Keratinocyte (primary cell): Measurements from ENCODE around the gene SIK2. TPM values are rescaled to one million over a fixed set of nuclear protein-coding genes. Genes with fewer than 3 reads are reported as not detected.

Experiments
- DNase-seq: peaks from one replicate; pipeline ENCODE4 v3.0.0-alpha.2; 2011; ENCODE audit warnings: low read depth, missing footprints, low spot score
- FAIRE-seq: peaks from 2 replicates; lab custom pipeline; 2011; peaks lifted over from hg19 to GRCh38; lab: Jason Lieb, UNC
- H2AFZ ChIP-seq: 2 replicates; pipeline ENCODE4 v1.6.0; 2012; ENCODE audit warnings: low read length, control low read depth, inconsistent platforms; ENCODE audit not compliant: control insufficient read depth
- H3K27ac ChIP-seq: 2 replicates; pipeline ENCODE4 v1.5.1; 2011; ENCODE audit warnings: low read length; ENCODE audit not compliant: control insufficient read depth, insufficient read depth
- H3K27me3 ChIP-seq: 3 replicates; pipeline ENCODE4 v1.6.0; 2011; ENCODE audit warnings: low read length; ENCODE audit not compliant: control insufficient read depth, insufficient read depth; ENCODE audit errors: extremely low read depth
- H3K36me3 ChIP-seq, 2 experiments: 2 replicates in 1 of 2; 3 replicates in 1 of 2; pipeline ENCODE4 v1.5.1; 2011; ENCODE audit warnings: low read length in 2 of 2, mild to moderate bottlenecking in 1 of 2; ENCODE audit not compliant: control insufficient read depth in 2 of 2, insufficient read depth in 2 of 2; ENCODE audit errors: extremely low read depth in 1 of 2
- H3K4me1 ChIP-seq: 3 replicates; pipeline ENCODE4 v1.5.1; 2011; ENCODE audit warnings: low read length; ENCODE audit not compliant: control insufficient read depth, insufficient read depth; ENCODE audit errors: extremely low read depth
- H3K4me2 ChIP-seq: 3 replicates; pipeline ENCODE4 v1.6.0; 2011; ENCODE audit warnings: low read depth, low read length; ENCODE audit not compliant: control insufficient read depth, insufficient read depth; ENCODE audit errors: extremely low read depth
- H3K4me3 ChIP-seq, 3 experiments: fragments of 200-600 bp in 1 of 3; sonication (generic) in 1 of 3; 2 replicates in 2 of 3; 3 replicates in 1 of 3; pipeline ENCODE4 v1.5.1; 2011 to 2016; ENCODE audit warnings: low read length in 3 of 3, mild to moderate bottlenecking in 3 of 3, control low read depth in 2 of 3, inconsistent platforms in 1 of 3, low read depth in 1 of 3, mixed read lengths in 1 of 3, mixed run types in 1 of 3, moderate library complexity in 1 of 3; ENCODE audit not compliant: control insufficient read depth in 2 of 3, insufficient read depth in 2 of 3; ENCODE audit errors: extremely low read depth in 1 of 3
- H3K79me2 ChIP-seq: 2 replicates; pipeline ENCODE4 v1.6.0; 2012; ENCODE audit warnings: low read length; ENCODE audit not compliant: control insufficient read depth, insufficient read depth
- H3K9ac ChIP-seq: 3 replicates; pipeline ENCODE4 v1.6.0; 2011; ENCODE audit warnings: low read length; ENCODE audit not compliant: control insufficient read depth, insufficient read depth; ENCODE audit errors: extremely low read depth
- H3K9me1 ChIP-seq: 3 replicates; pipeline ENCODE4 v1.6.0; 2011; ENCODE audit warnings: low read length; ENCODE audit not compliant: control insufficient read depth, insufficient read depth; ENCODE audit errors: extremely low read depth
- H3K9me3 ChIP-seq: 2 replicates; pipeline ENCODE4 v1.5.1; 2012; ENCODE audit warnings: low read depth, low read length; ENCODE audit not compliant: control insufficient read depth
- H4K20me1 ChIP-seq: 3 replicates; pipeline ENCODE4 v1.6.0; 2011; ENCODE audit warnings: low read length; ENCODE audit not compliant: control insufficient read depth, insufficient read depth; ENCODE audit errors: extremely low read depth
- EZH2 ChIP-seq: IDR thresholded peaks from one replicate; pipeline ENCODE4 v1.6.1; 2012; ENCODE audit warnings: inconsistent platforms, mild to moderate bottlenecking, low read length, moderate library complexity
- dilution Hi-C: fragments of 300-500 bp; cut with MboI; formaldehyde crosslinking; loops from one replicate; pipeline ENCODE4 v1.7.0; 2020; ENCODE audit warnings: low sequenced_read_pairs; ENCODE audit not compliant: extremely low pct_ligation_motif_present
- polyA plus RNA-seq, 5 experiments: library from polyadenylated mRNA; depleted of rRNA in 3 of 5; stranded (reverse) in 3 of 5; stranded (forward) in 1 of 5; unstranded in 1 of 5; fragments of >200 nt; gene quantifications; 1 replicate in 1 of 5; 2 replicates in 3 of 5; 3 replicates in 1 of 5; pipeline versions ENCODE4 v1.2.1 to v1.2.3, GENCODE V29; 2011 to 2012; ENCODE audit warnings: missing spikeins in 2 of 5, low read depth in 1 of 5, low replicate concordance in 1 of 5
- TF ChIP-seq, protein P1 (sequence below), 3 experiments: IDR thresholded peaks in 1 of 3; conservative IDR thresholded peaks in 1 of 3; optimal IDR thresholded peaks in 1 of 3; 2 replicates in 2 of 3; 3 replicates in 1 of 3; pipeline versions ENCODE3 to v1.5.1; 2011; ENCODE audit warnings: low read length in 3 of 3, mild to moderate bottlenecking in 3 of 3, moderate library complexity in 2 of 3, control low read depth in 1 of 3, inconsistent platforms in 1 of 3; ENCODE audit not compliant: insufficient read depth in 2 of 3; ENCODE audit errors: extremely low read depth in 1 of 3

SIK2 gene
- polyA plus RNA-seq, 1 donor (not counting 4 experiments of a cell fraction or from before 2014, with no cell fraction given): 10.0 TPM

DNA sequence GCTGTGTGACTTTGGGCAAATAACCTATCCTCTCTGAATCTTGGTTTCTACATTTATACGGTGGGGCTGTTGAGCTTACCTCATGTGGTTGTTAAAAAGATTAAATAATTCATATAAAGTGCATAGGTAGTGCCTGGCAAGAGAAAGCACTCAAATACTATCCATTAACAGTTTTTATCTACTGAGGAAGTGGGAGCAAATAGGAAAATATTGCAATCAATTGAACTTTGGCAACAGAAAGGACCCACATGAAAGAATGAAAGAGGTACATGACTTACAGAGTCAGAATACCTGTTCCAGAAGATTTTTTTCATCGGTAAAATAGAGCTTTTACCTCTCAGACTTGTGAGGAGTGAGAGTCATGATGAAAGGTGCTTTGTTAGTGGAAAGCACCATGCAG lies 170.3 kb downstream of the SIK2 start:
- Histone ChIP-seq H3K9ac (no peak overlapping the region), H3K36me3 (no peaks in the 10 kb centered on the region), H3K27ac (no peak overlapping the region), H4K20me1 (no peaks in the 10 kb centered on the region), H3K4me3 (no peak overlapping the region), H3K4me2 (no peak overlapping the region), H3K9me3 (no peaks in the 10 kb centered on the region), H3K79me2 (no peaks in the 10 kb centered on the region), H2AFZ (no peak overlapping the region), H3K4me1 (peaks cover 3% of the 10 kb centered on the region), H3K27me3 (no peaks in the 10 kb centered on the region), H3K9me1 (no peaks in the 10 kb centered on the region)
- no peak for TF ChIP-seq EZH2
- TF ChIP-seq, protein P1, sequence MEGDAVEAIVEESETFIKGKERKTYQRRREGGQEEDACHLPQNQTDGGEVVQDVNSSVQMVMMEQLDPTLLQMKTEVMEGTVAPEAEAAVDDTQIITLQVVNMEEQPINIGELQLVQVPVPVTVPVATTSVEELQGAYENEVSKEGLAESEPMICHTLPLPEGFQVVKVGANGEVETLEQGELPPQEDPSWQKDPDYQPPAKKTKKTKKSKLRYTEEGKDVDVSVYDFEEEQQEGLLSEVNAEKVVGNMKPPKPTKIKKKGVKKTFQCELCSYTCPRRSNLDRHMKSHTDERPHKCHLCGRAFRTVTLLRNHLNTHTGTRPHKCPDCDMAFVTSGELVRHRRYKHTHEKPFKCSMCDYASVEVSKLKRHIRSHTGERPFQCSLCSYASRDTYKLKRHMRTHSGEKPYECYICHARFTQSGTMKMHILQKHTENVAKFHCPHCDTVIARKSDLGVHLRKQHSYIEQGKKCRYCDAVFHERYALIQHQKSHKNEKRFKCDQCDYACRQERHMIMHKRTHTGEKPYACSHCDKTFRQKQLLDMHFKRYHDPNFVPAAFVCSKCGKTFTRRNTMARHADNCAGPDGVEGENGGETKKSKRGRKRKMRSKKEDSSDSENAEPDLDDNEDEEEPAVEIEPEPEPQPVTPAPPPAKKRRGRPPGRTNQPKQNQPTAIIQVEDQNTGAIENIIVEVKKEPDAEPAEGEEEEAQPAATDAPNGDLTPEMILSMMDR (optimal IDR thresholded peaks at IDR 0.05 in 1 of 3, IDR thresholded peaks at IDR 0.05 in 1 of 3, conservative IDR thresholded peaks at IDR 0.05 in 1 of 3; ENCODE audit: extremely low read depth in 1 of 3, insufficient read depth in 2 of 3, low read length in 3 of 3): no peak
- dilution Hi-C loops: no loop called here
- no peak for DNase-seq
- FAIRE-seq: no peak

DNA sequence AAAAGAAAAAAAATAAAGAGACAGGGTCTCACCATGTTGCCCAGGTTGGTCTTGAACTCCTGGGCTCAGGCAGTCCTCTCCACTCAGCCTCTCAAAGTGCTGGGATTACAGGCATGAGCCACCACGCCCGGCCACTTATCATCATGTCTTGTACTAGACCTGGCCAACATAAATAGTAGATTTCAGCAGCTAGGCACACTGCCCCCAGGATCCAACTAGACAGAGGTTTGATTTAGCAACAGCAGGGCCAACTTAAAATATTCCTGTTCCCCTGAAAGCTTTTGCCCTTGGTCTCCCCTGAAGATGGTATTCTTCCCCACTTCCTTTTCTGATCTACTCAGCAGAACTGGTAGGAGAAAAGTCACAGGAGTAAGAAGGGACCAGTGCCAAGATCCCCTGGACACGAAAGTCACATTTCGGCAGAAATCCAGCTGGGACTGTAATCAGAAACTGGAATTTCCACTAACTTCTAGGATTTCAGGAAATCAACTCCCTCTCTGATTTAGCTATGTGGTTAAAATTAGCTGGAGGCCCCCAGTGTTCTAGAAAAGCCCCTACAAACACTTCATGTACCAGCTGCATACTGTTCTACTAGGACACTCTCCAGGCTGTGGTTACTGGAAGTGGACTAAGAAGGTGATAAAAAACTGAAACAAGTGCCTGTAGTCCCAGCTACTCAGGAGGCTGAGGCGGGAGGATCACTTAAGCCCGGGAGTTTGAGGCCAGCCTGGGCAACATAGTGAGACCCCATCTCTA lies 172.9 kb downstream of the SIK2 start:
- Histone ChIP-seq H3K9me1 (no peaks in the 10 kb centered on the region), H3K79me2 (no peaks in the 10 kb centered on the region), H3K36me3 (no peaks in the 10 kb centered on the region), H3K4me2 (no peak overlapping the region), H3K9me3 (no peaks in the 10 kb centered on the region), H3K9ac (no peak overlapping the region), H2AFZ (no peak overlapping the region), H3K4me1 (peaks cover 3% of the 10 kb centered on the region), H3K4me3 (no peak overlapping the region), H3K27me3 (no peaks in the 10 kb centered on the region), H4K20me1 (no peaks in the 10 kb centered on the region), H3K27ac (no peak overlapping the region)
- DNase-seq: no peak
- dilution Hi-C loops: no loop called here
- no peak for FAIRE-seq
- TF ChIP-seq, protein P1 (optimal IDR thresholded peaks at IDR 0.05 in 1 of 3, IDR thresholded peaks at IDR 0.05 in 1 of 3, conservative IDR thresholded peaks at IDR 0.05 in 1 of 3; ENCODE audit: extremely low read depth in 1 of 3, insufficient read depth in 2 of 3, low read length in 3 of 3): no peak
- no peak for TF ChIP-seq EZH2
